HepG2 (cell line): Measurements from ENCODE around the gene ZFYVE28. TPM values are rescaled to one million over a fixed set of nuclear protein-coding genes. Genes with fewer than 3 reads are reported as not detected.

Experiments used
- CBX5 ChIP-seq: sonication (generic); formaldehyde crosslinking; IDR thresholded peaks from 2 replicates; pipeline ENCODE4 v1.4.0; 2020; ENCODE audit warnings: missing genetic modification reagents, borderline replicate concordance
- CREB1 ChIP-seq, 2 experiments: fragments of 450-650 bp in 1 of 2; IDR thresholded peaks; 2 replicates each; pipeline ENCODE4 v1.6.1; 2016 to 2017; ENCODE audit warnings: control low read depth in 1 of 2, mild to moderate bottlenecking in 1 of 2, missing compliant biosample characterization in 1 of 2, missing genetic modification characterization in 1 of 2
- GABPB1 ChIP-seq: IDR thresholded peaks from 2 replicates; pipeline ENCODE4 v1.6.1; 2016; ENCODE audit warnings: mild to moderate bottlenecking, missing genetic modification reagents, moderate library complexity, missing compliant biosample characterization
- GTF3A ChIP-seq: sonication (generic); formaldehyde crosslinking; conservative IDR thresholded peaks from 2 replicates; pipeline ENCODE4 v1.4.0; 2020; ENCODE audit warnings: mild to moderate bottlenecking, missing genetic modification reagents
- HOMEZ ChIP-seq: IDR thresholded peaks from 2 replicates; pipeline ENCODE4 v1.6.1; 2016; ENCODE audit warnings: low read depth
- HOXA3 ChIP-seq: sonication (generic); formaldehyde crosslinking; IDR thresholded peaks from 2 replicates; pipeline ENCODE4 v1.5.0; 2020; ENCODE audit warnings: missing genetic modification reagents
- JUNB ChIP-seq: sonication (generic); formaldehyde crosslinking; IDR thresholded peaks from 2 replicates; pipeline ENCODE4 v1.8.0; 2022; ENCODE audit warnings: missing genetic modification reagents, mild to moderate bottlenecking, borderline replicate concordance
- LCORL ChIP-seq, 2 experiments: fragments of 450-650 bp in 1 of 2; sonication (generic) in 1 of 2; formaldehyde crosslinking in 1 of 2; IDR thresholded peaks; 2 replicates each; pipeline versions ENCODE4 v1.5.0 to v1.6.1; 2017 to 2020; ENCODE audit warnings: antibody characterized with exemption in 1 of 2, missing genetic modification reagents in 1 of 2
- MAFK ChIP-seq, 2 experiments: IDR thresholded peaks in 1 of 2; conservative IDR thresholded peaks in 1 of 2; 2 replicates each; pipeline ENCODE4 v1.6.1; 2011; ENCODE audit warnings: improper control_type of control experiment in 2 of 2, low read length in 2 of 2
- MIER2 ChIP-seq: IDR thresholded peaks from 2 replicates; pipeline ENCODE4 v1.6.1; 2016; ENCODE audit warnings: missing biosample characterization, missing genetic modification reagents
- NR1H2 ChIP-seq: sonication (generic); formaldehyde crosslinking; IDR thresholded peaks from 2 replicates; pipeline ENCODE4 v1.8.1; 2022; ENCODE audit warnings: low read depth, missing genetic modification reagents, borderline replicate concordance
- PCBP1 ChIP-seq: fragments of 200-400 bp; formaldehyde crosslinking; IDR thresholded peaks from 2 replicates; pipeline ENCODE4 v1.6.1; 2017; ENCODE audit warnings: mild to moderate bottlenecking, low read depth, low read length, borderline replicate concordance
- PHB2 ChIP-seq: fragments of 450-650 bp; IDR thresholded peaks from 2 replicates; pipeline ENCODE4 v1.6.1; 2018; ENCODE audit not compliant: partially characterized antibody
- PITX1 ChIP-seq: sonication (generic); formaldehyde crosslinking; IDR thresholded peaks from 2 replicates; pipeline ENCODE4 v1.5.1; 2020; ENCODE audit warnings: mild to moderate bottlenecking, missing genetic modification reagents
- REPIN1 ChIP-seq: sonication (generic); formaldehyde crosslinking; IDR thresholded peaks from 2 replicates; pipeline ENCODE4 v1.8.0; 2022; ENCODE audit warnings: missing genetic modification reagents, low read depth, mild to moderate bottlenecking, borderline replicate concordance
- SOX5 ChIP-seq: IDR thresholded peaks from 2 replicates; pipeline ENCODE4 v1.6.1; 2016; ENCODE audit warnings: borderline replicate concordance
- SP4 ChIP-seq: sonication (generic); formaldehyde crosslinking; IDR thresholded peaks from 2 replicates; pipeline ENCODE4 v1.8.1; 2023; ENCODE audit warnings: mild to moderate bottlenecking, missing genetic modification reagents
- polyA plus RNA-seq, 8 experiments: library from polyadenylated mRNA; depleted of rRNA in 3 of 8; stranded (reverse) in 7 of 8; unstranded in 1 of 8; fragments of >200 nt; fragmentation: Illumina TruSeq in 4 of 8; extraction: Trizol in 4 of 8; gene quantifications; 2 replicates each; pipeline versions ENCODE4 v1.2.1 to v1.2.3, GENCODE V29; 2011 to 2016; ENCODE audit warnings: low read depth in 4 of 8, missing spikeins in 1 of 8, mixed read lengths in 1 of 8; ENCODE audit not compliant: insufficient read depth in 1 of 8
- total RNA-seq, 5 experiments: library from RNA; depleted of rRNA; stranded (reverse); fragments of >200 nt; fragmentation: Illumina TruSeq; extraction: Trizol; gene quantifications; 2 replicates each; pipeline ENCODE4 v1.2.3, GENCODE V29; 2016; ENCODE audit warnings: low read depth in 1 of 5
- TF ChIP-seq, protein P1 (sequence below): sonication (generic); formaldehyde crosslinking; IDR thresholded peaks from 2 replicates; pipeline ENCODE4 v1.5.1; 2020; ENCODE audit warnings: mild to moderate bottlenecking, missing genetic modification reagents
- TF ChIP-seq, protein P2 (sequence below): IDR thresholded peaks from 2 replicates; pipeline ENCODE4 v1.4.0; 2020; ENCODE audit warnings: mild to moderate bottlenecking, missing genetic modification reagents

ZFYVE28 gene
- total and polyA plus RNA-seq, 2 of the 13 experiments (the other 11 are each of a cell fraction or from before 2014, with no cell fraction given) = 0.12 to 0.22 TPM

DNA sequence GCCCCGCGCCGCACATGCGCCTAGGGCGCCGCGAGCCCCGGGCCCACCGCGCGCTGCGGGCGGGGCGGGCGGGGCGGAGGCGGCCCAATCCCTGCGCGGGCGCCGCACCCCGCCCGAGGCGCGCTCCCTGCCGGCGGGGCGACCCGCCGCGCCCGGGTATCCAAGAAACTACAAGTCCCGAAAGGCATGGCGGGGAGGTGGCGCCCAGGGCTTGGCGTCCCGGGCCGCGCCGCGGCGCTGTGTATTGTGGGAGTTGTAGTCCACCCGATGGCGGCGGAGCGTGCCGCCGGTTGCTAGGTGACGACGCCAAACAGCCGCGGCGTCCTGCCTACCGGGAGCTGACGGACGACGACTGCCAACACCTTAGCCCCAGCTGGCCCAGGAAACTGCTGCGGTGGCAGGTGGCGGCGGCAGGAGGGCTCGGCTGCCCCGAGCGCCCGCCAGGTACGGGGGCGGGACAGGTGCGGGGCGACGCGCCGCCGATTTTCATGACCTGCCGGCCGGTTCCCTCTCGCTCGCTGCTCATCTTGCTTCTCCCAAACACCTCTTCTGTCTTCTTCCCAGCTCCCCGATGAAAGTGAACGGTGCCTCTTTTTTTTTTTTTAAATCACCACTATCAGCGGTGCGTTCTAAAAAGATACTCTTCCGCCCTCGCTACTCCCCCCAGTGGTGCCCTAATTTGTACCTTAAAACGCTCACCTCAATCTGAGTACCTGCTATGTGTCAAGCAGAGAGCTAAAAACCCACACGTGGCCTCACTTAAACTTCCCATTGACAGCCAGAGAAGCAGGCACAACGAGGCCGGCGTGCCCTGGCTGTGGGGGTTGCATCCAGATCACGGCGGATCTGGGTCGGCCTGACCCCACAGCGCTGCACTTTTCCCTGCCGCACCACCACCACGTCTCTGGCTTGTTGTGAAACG is 466 bp upstream of the ZFYVE28 start, which contains the start of gene CFAP99 (continued):
- TF ChIP-seq GABPB1 (CRISPR knock-in tag) = peak; percentile 89
- TF ChIP-seq SOX5 (CRISPR knock-in tag) = no peak
- no peak for TF ChIP-seq NR1H2 (CRISPR knock-in tag)
- TF ChIP-seq MIER2 (CRISPR knock-in tag) = no peak
- no peak for TF ChIP-seq JUNB (CRISPR knock-in tag)
- TF ChIP-seq CREB1 (IDR thresholded peaks at IDR 0.05) = peak; percentile 88
- peak; percentile 83 for TF ChIP-seq CREB1 (CRISPR knock-in tag; IDR thresholded peaks at IDR 0.05)
- TF ChIP-seq PHB2 = no peak
- TF ChIP-seq GTF3A (CRISPR knock-in tag) = no peak
- no peak for TF ChIP-seq HOMEZ (CRISPR knock-in tag)
- no peak for TF ChIP-seq PCBP1
- TF ChIP-seq LCORL (IDR thresholded peaks at IDR 0.05) = no peak
- 0 out of 2 replicates have a peak, but pooled peaks have one; percentile 65 for TF ChIP-seq LCORL (CRISPR knock-in tag; IDR thresholded peaks at IDR 0.05)
- TF ChIP-seq PITX1 = no peak
- peak; percentile 20 to 24; a peak in 2 of 4 replicates for TF ChIP-seq MAFK (conservative IDR thresholded peaks at IDR 0.05 in 1 of 2, IDR thresholded peaks at IDR 0.05 in 1 of 2; ENCODE audit: low read length in 2 of 2)
- TF ChIP-seq SP4 (CRISPR knock-in tag) = peak; percentile 65; the same call in 1 of the 2 replicates
- TF ChIP-seq REPIN1 (CRISPR knock-in tag) = 0 out of 2 replicates have a peak, but pooled peaks have one; percentile 26
- TF ChIP-seq, protein P1, sequence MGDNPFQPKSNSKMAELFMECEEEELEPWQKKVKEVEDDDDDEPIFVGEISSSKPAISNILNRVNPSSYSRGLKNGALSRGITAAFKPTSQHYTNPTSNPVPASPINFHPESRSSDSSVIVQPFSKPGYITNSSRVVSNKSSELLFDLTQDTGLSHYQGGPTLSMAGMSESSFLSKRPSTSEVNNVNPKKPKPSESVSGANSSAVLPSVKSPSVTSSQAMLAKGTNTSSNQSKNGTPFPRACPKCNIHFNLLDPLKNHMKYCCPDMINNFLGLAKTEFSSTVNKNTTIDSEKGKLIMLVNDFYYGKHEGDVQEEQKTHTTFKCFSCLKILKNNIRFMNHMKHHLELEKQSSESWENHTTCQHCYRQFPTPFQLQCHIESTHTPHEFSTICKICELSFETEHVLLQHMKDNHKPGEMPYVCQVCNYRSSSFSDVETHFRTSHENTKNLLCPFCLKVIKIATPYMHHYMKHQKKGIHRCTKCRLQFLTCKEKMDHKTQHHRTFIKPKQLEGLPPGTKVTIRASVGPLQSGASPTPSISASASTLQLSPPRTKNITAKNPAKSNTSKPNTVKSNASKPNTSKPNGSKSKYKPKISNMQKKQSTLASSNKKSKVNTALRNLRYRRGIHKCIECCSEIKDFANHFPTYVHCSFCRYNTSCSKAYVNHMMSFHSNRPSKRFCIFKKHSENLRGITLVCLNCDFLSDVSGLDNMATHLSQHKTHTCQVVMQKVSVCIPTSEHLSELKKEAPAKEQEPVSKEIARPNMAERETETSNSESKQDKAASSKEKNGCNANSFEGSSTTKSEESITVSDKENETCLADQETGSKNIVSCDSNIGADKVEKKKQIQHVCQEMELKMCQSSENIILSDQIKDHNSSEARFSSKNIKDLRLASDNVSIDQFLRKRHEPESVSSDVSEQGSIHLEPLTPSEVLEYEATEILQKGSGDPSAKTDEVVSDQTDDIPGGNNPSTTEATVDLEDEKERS (CRISPR knock-in tag) = no peak
- TF ChIP-seq, protein P2, sequence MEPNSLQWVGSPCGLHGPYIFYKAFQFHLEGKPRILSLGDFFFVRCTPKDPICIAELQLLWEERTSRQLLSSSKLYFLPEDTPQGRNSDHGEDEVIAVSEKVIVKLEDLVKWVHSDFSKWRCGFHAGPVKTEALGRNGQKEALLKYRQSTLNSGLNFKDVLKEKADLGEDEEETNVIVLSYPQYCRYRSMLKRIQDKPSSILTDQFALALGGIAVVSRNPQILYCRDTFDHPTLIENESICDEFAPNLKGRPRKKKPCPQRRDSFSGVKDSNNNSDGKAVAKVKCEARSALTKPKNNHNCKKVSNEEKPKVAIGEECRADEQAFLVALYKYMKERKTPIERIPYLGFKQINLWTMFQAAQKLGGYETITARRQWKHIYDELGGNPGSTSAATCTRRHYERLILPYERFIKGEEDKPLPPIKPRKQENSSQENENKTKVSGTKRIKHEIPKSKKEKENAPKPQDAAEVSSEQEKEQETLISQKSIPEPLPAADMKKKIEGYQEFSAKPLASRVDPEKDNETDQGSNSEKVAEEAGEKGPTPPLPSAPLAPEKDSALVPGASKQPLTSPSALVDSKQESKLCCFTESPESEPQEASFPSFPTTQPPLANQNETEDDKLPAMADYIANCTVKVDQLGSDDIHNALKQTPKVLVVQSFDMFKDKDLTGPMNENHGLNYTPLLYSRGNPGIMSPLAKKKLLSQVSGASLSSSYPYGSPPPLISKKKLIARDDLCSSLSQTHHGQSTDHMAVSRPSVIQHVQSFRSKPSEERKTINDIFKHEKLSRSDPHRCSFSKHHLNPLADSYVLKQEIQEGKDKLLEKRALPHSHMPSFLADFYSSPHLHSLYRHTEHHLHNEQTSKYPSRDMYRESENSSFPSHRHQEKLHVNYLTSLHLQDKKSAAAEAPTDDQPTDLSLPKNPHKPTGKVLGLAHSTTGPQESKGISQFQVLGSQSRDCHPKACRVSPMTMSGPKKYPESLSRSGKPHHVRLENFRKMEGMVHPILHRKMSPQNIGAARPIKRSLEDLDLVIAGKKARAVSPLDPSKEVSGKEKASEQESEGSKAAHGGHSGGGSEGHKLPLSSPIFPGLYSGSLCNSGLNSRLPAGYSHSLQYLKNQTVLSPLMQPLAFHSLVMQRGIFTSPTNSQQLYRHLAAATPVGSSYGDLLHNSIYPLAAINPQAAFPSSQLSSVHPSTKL (CRISPR knock-in tag) = no peak
- TF ChIP-seq CBX5 (CRISPR knock-in tag) = peak; percentile 24; the same call in 1 of the 2 replicates
- TF ChIP-seq HOXA3 = peak; percentile 75
